ENCODE data around the gene HIVEP2.
"Not testable (repeated sequence)": the region's sequence is repeated elsewhere in the genome, so short reads cannot be mapped to it uniquely, and the experiment has no call there.

HIVEP2 gene

GRCh38 chr6:142945049-142945445 lies at the start of gene HIVEP2:
Gene HIVEP2, minus strand, starts transcription at chr6:142945176. Its CDS starts 170,438 bp downstream, at chr6:142774738.
- DNase-seq = peak; percentile 73

GRCh38 chr6:142993977-142994376 lies 49.0 kb upstream of the HIVEP2 start:
- no peak for DNase-seq

GRCh38 chr6:142987490-142987889 lies 42.5 kb upstream of the HIVEP2 start:
- no peak for DNase-seq

GRCh38 chr6:142985281-142985680 lies 40.3 kb upstream of the HIVEP2 start:
- no peak for DNase-seq

GRCh38 chr6:142984386-142984785 lies 39.4 kb upstream of the HIVEP2 start:
- DNase-seq = no peak

GRCh38 chr6:142975365-142975764 lies 30.4 kb upstream of the HIVEP2 start:
- DNase-seq = peak; percentile 5

- not testable (repeated sequence) for DNase-seq
Observed at GRCh38 chr6:142970941-142971340, 26.0 kb upstream of the HIVEP2 start.

- no peak for DNase-seq
Observed at GRCh38 chr6:142968601-142969000, 23.6 kb upstream of the HIVEP2 start.

GRCh38 chr6:142966294-142966693 lies 21.3 kb upstream of the HIVEP2 start:
- no peak for DNase-seq

- DNase-seq = no peak
Observed at GRCh38 chr6:142965164-142965563, 20.2 kb upstream of the HIVEP2 start.

GRCh38 chr6:142960098-142960497 lies 15.1 kb upstream of the HIVEP2 start:
- DNase-seq = peak; percentile 28

GRCh38 chr6:142958343-142958742 lies 13.4 kb upstream of the HIVEP2 start:
- DNase-seq = no peak

- DNase-seq = no peak
Observed at GRCh38 chr6:142956726-142957125, 11.8 kb upstream of the HIVEP2 start.

- no peak for DNase-seq
Observed at GRCh38 chr6:142954844-142955243, 9.9 kb upstream of the HIVEP2 start.

- DNase-seq = no peak
Observed at GRCh38 chr6:142953373-142954273, 8.6 kb upstream of the HIVEP2 start.

GRCh38 chr6:142952614-142953013 lies 7.6 kb upstream of the HIVEP2 start:
- no peak for DNase-seq

- DNase-seq = no peak
Observed at GRCh38 chr6:142950291-142950690, 5.3 kb upstream of the HIVEP2 start.

GRCh38 chr6:142947714-142948480 lies 2.9 kb upstream of the HIVEP2 start:
- peak; percentile 33 for DNase-seq

- DNase-seq = peak; percentile 58
Observed at GRCh38 chr6:142946924-142947713, 2.1 kb upstream of the HIVEP2 start.

- peak; percentile 91 for DNase-seq
Observed at GRCh38 chr6:142946181-142946923, 1.4 kb upstream of the HIVEP2 start.

- DNase-seq = peak; percentile 55
Observed at GRCh38 chr6:142945446-142946180, 637 bp upstream of the HIVEP2 start.

All from hematopoietic multipotent progenitor cell treated with erythropoietin and hydrocortisone succinate and interleukin-3 and kit ligand, for 4 days (in vitro differentiated cells).